ENCODE measurements around the gene ARMH3.

DNA sequence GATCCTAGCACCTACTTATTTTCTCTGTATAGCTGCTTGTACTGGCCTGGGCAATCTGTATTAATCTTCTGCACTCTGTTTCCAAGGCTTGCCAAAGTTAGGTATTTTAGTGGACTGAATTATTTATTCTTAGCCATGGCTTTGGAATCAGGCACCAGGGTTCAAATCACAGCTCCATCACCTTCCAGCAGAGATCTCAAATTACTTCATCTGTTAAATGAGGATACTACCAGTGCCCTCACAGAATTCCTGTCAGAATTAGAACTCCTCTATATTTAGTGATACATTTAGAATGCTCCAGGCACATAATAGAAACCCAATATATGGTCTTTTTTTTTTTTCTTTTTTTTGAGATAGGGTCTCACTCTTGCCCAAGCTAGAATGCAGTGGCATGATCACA is 17.6 kb downstream of the ARMH3 start:
- TF ChIP-seq, protein P1, sequence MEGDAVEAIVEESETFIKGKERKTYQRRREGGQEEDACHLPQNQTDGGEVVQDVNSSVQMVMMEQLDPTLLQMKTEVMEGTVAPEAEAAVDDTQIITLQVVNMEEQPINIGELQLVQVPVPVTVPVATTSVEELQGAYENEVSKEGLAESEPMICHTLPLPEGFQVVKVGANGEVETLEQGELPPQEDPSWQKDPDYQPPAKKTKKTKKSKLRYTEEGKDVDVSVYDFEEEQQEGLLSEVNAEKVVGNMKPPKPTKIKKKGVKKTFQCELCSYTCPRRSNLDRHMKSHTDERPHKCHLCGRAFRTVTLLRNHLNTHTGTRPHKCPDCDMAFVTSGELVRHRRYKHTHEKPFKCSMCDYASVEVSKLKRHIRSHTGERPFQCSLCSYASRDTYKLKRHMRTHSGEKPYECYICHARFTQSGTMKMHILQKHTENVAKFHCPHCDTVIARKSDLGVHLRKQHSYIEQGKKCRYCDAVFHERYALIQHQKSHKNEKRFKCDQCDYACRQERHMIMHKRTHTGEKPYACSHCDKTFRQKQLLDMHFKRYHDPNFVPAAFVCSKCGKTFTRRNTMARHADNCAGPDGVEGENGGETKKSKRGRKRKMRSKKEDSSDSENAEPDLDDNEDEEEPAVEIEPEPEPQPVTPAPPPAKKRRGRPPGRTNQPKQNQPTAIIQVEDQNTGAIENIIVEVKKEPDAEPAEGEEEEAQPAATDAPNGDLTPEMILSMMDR (IDR thresholded peaks at IDR 0.05): no peak
- no peak for TF ChIP-seq ZFX (IDR thresholded peaks at IDR 0.05; ENCODE audit: borderline replicate concordance)

Data from 22Rv1 (cell line).